B cell (primary cell): ENCODE results near the gene NELL1.

ENCODE experiments used
- EZH2 ChIP-seq: IDR thresholded peaks from 2 replicates; pipeline ENCODE4 v1.6.1; 2012; ENCODE audit warnings: borderline replicate concordance, low read depth, mild to moderate bottlenecking, moderate library complexity, low read length; ENCODE audit not compliant: insufficient read depth, poor library complexity, severe bottlenecking
- TF ChIP-seq, protein P1 (sequence below): fragments of 200-600 bp; IDR thresholded peaks from one replicate; pipeline ENCODE4 v1.8.0; 2022; ENCODE audit warnings: antibody characterized with exemption, mild to moderate bottlenecking

DNA sequence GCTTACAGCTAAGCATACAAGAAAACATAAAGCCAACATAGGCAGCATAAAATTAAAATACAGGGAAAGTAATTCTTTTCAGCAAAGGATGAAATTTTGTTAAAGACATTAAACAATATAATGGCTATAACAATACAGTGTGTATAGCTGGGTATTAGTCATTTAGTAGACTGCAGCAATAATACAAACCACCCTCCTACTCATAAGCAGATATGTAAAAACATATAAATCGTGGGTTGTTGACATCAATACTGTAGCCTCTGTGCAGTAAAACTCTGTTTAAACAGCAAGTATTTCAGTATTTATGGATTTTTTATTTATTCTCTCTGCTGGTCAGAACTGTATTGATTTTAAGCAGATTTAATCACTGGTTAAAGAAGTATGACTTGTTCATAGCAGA is 884.4 kb downstream of the NELL1 start:
- TF ChIP-seq, protein P1, sequence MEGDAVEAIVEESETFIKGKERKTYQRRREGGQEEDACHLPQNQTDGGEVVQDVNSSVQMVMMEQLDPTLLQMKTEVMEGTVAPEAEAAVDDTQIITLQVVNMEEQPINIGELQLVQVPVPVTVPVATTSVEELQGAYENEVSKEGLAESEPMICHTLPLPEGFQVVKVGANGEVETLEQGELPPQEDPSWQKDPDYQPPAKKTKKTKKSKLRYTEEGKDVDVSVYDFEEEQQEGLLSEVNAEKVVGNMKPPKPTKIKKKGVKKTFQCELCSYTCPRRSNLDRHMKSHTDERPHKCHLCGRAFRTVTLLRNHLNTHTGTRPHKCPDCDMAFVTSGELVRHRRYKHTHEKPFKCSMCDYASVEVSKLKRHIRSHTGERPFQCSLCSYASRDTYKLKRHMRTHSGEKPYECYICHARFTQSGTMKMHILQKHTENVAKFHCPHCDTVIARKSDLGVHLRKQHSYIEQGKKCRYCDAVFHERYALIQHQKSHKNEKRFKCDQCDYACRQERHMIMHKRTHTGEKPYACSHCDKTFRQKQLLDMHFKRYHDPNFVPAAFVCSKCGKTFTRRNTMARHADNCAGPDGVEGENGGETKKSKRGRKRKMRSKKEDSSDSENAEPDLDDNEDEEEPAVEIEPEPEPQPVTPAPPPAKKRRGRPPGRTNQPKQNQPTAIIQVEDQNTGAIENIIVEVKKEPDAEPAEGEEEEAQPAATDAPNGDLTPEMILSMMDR: no peak
- TF ChIP-seq EZH2: no peak
